RWPE2 (cell line): ENCODE data around the gene ZNF576.

Source experiments
- ATAC-seq: fragments of 200-7000 bp; cut with Tn5 transposase; 3 replicates; pipeline ENCODE4 v1.9.1; 2021; ENCODE audit warnings: low read depth
- DNase-seq: peaks from one replicate; pipeline ENCODE4 v3.0.0-alpha.2; 2020; ENCODE audit warnings: low spot score
- H3K27ac ChIP-seq: fragments of 450-650 bp; 2 replicates; pipeline ENCODE4 v1.5.1; 2017; ENCODE audit warnings: mild to moderate bottlenecking; ENCODE audit not compliant: poor library complexity, severe bottlenecking
- H3K27me3 ChIP-seq: fragments of 250-450 bp; sonication (Bioruptor Pico); 2 replicates; pipeline ENCODE4 v1.5.1; 2021; ENCODE audit warnings: mild to moderate bottlenecking, moderate library complexity; ENCODE audit not compliant: insufficient read depth, poor library complexity, severe bottlenecking
- H3K36me3 ChIP-seq: fragments of 250-450 bp; sonication (Bioruptor Pico); 2 replicates; pipeline ENCODE4 v1.5.1; 2020; ENCODE audit warnings: low read depth, mild to moderate bottlenecking, moderate library complexity
- H3K4me1 ChIP-seq: fragments of 250-450 bp; sonication (Bioruptor Pico); 2 replicates; pipeline ENCODE4 v1.5.1; 2021; ENCODE audit warnings: mild to moderate bottlenecking, moderate library complexity; ENCODE audit not compliant: insufficient read depth, poor library complexity, severe bottlenecking
- H3K4me3 ChIP-seq: fragments of 250-450 bp; sonication (Bioruptor Pico); 2 replicates; pipeline ENCODE4 v1.5.1; 2021; ENCODE audit warnings: mild to moderate bottlenecking, moderate library complexity; ENCODE audit not compliant: severe bottlenecking
- H3K9me3 ChIP-seq: fragments of 250-450 bp; sonication (Bioruptor Pico); 2 replicates; pipeline ENCODE4 v1.5.1; 2021; ENCODE audit warnings: mild to moderate bottlenecking, moderate library complexity; ENCODE audit not compliant: severe bottlenecking
- CTCF ChIP-seq: fragments of 450-650 bp; IDR thresholded peaks from one replicate; pipeline ENCODE4 v1.5.1; 2017; ENCODE audit warnings: mild to moderate bottlenecking, moderate library complexity; ENCODE audit not compliant: poor library complexity, severe bottlenecking

ZNF576 gene

DNA sequence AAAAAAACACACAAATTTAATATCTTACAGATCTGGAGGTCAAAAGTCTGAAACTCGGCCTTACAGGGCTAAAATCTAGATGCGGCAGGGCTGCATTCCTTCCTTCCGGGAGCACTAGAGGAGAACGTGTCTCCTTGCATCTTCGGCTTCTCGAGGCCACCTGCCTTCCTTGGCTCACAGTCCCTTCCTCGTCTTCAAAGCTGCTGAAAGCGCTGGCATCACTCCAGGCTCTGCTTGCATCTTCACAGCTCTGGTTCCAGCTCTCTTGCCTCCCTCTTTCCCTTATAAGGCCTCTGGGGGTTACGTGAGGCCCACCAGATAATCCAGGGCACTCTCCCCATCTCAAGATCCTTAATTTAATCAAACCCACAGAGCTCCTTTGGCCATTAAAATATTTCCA lies 31.6 kb upstream of the ZNF576 start:
- ATAC-seq (no peak), DNase-seq (no peak)
- Histone ChIP-seq H3K27ac (no peak overlapping the region), H3K36me3 (peaks cover under 1% of the 10 kb centered on the region), H3K27me3 (no peaks in the 10 kb centered on the region), H3K4me1 (no peaks in the 10 kb centered on the region), H3K4me3 (no peak overlapping the region), H3K9me3 (no peaks in the 10 kb centered on the region)
- no peak for TF ChIP-seq CTCF

DNA sequence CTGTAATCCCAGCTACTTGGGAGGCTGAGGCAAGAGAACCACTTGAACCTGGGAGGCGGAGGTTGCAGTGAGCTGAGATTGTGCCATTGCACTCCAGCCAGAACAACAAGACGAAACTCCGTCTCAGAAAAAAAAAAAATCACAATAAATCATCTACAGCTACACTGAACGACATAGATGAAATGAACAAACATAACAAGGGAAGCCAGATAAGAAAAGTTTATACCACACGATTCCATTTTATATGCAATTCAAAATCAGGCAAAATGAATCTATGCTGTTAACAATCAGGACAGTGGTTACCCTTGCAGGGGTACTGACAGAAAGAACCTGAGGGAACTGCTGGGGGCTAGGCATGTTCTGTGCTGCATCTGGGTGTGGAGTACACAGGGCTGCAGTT lies 26.7 kb upstream of the ZNF576 start:
- Histone ChIP-seq H3K4me1 (no peaks in the 10 kb centered on the region), H3K36me3 (peaks cover 22% of the 10 kb centered on the region), H3K9me3 (no peaks in the 10 kb centered on the region), H3K4me3 (no peak overlapping the region), H3K27ac (no peak overlapping the region), H3K27me3 (no peaks in the 10 kb centered on the region)
- DNase-seq = no peak
- no peak for TF ChIP-seq CTCF
- no peak for ATAC-seq

DNA sequence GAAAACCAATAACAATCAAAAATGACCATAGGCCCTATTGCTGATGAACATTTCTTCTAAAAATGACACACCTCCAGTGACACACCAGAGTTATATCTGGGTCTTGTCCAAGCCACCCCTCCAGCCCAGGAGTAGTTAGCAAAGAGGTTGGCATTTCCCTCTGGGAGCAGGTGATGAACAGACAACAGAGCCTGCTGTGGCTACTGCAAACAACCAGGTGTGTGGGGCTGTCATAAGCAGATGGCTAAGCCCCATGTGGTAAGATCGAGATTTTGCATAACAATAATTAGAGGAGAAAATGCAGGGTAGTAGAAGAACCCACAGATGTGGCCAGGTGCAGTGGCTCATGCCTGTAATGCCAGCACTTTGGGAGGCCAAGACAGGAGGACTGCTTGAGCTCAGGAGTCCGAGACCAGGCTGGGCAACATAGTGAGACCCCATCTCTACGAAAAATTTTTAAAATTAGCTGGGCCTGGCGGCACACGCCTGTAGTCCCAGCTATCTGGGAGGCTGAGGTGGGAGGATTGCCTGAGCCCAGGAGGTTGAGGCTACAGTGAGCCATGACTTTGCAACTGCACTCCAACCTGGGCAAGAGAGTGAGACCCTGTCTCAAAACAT lies 26.1 kb upstream of the ZNF576 start:
- no peak overlapping the region for H3K4me3 ChIP-seq
- H3K27me3 ChIP-seq = no peaks in the 10 kb centered on the region
- H3K36me3 ChIP-seq = peaks cover 22% of the 10 kb centered on the region
- H3K27ac ChIP-seq = no peak overlapping the region
- no peak for TF ChIP-seq CTCF
- no peak for DNase-seq
- H3K9me3 ChIP-seq = no peaks in the 10 kb centered on the region
- H3K4me1 ChIP-seq = no peaks in the 10 kb centered on the region
- ATAC-seq = peak; percentile 70

DNA sequence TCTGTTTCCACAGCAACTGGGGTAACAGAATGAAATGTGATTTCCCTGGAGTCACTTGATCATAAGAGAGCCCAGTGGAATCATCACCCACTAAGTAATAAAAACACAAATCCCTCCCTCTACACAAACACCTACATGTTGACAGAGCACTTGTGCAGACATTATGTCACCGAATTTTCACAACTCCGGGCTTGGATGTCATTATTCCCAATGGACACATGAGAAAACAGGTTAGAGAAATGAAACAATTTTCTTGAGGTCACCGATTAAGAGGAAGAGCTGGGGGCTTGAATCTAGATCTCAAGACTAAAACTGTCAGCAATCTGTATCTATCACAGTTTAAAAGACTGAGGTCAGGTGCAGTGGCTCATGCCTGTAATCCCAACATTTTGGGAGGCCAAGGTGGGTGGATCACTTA lies 24.2 kb upstream of the ZNF576 start:
- H3K4me3 ChIP-seq = no peak overlapping the region
- no peak for TF ChIP-seq CTCF
- ATAC-seq (no peak), DNase-seq (no peak)
- H3K27ac ChIP-seq = no peak overlapping the region
- H3K9me3 ChIP-seq = no peaks in the 10 kb centered on the region
- peaks cover 22% of the 10 kb centered on the region for H3K36me3 ChIP-seq
- peaks cover 9% of the 10 kb centered on the region for H3K4me1 ChIP-seq
- H3K27me3 ChIP-seq = no peaks in the 10 kb centered on the region

DNA sequence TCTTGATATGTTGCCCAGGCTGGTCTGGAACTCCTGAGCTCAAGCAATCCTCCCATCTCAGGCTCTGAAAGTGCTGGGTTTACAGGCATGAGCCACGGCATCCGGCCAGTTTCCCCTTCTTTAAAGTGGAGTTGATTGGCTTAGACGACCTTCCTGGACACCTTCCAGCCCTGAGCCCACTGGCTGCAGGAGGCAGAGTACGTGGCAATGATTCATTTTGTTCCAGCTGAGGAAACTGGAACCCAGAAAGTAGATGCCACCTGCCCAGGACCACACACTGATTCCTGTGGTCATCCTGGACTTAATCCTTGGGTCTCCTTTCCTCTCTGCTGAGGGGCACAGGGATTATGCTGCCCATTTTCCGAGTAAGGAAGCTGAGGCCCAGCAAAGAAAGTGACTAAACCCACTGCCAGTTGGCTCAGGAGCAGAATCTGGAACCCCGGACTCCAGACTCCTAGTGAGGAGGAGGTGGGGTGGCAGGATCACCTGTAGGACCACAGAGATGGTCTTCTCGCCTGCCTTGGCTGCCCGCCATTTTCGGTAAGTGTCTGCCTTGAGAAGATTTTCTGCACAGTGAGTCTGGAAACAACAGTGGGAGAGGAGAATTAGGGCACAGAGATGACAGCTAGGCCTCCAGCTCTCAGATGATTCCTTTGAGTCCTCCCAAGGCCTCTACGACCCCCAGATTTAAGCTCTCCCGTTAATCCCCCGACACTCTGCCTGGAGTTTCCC lies 21.8 kb upstream of the ZNF576 start:
- DNase-seq = no peak
- peak overlapping the region; percentile 45 for H3K27ac ChIP-seq

More for the DNA sequence above, 21.8 kb upstream of the ZNF576 start:
- H3K27me3 ChIP-seq = no peaks in the 10 kb centered on the region
- no peak for ATAC-seq
- H3K36me3 ChIP-seq = peaks cover 22% of the 10 kb centered on the region
- no peak for TF ChIP-seq CTCF
- H3K4me3 ChIP-seq = peak overlapping the region; percentile 65
- peaks cover 9% of the 10 kb centered on the region for H3K4me1 ChIP-seq
- H3K9me3 ChIP-seq = no peaks in the 10 kb centered on the region
